ENCODE data around the gene RDX. TPM values are rescaled to one million over a fixed set of nuclear protein-coding genes. Genes with fewer than 3 reads are reported as not detected.
A peak's percentile ranks its signal among the peaks of the same experiment; 100 is the strongest.
"Not testable (repeated sequence)": the region's sequence is repeated elsewhere in the genome, so short reads cannot be mapped to it uniquely, and the experiment has no call there.

The RDX gene
- total RNA-seq, 1 donor from 2014 or later, result 149 TPM

DNA sequence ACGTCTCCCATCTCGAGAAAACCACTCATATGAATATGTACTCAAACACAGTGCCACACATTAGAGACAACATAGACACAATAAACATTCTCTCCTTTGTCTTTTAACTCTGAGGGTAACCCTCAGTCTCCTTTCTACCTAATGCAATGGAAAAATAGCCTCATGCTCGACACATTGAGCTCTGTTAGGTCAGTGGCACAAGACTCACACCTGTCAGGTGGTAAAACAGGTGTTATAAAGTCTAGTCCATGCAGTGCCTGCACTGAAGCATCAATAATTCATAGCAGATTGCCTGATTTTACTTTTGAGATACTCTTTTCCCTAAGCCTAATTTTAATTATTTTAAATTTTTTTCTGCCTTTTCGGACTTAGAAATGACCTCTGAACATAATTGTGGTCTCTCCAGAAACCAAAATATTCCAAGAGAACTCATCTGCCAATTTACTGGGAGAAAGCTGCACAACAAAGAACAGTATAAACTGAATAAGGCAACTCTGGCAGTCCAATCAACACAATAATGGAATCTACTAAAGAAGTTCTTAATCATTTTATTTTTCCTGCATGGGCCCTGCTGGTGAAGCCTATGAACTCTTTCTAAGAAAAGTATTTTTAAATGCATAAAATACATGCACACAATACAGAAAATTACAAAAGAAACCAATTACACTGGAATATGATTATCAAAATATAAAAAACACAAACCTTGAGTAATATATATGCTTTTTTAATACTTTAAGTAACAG, 9.9 kb downstream of the RDX start:
- Mint-ChIP-seq H3K4me1 (ENCODE audit: low read depth) (peaks cover 47% of the 10 kb centered on the region), H3K4me3 (ENCODE audit: unreplicated experiment) (no peak overlapping the region), H3K36me3 (ENCODE audit: low read depth) (no peaks in the 10 kb centered on the region), H3K9me3 (ENCODE audit: low read depth) (no peaks in the 10 kb centered on the region), H3K27ac (ENCODE audit: unreplicated experiment) (peak overlapping the region; percentile 56), H3K27me3 (ENCODE audit: low read depth) (no peaks in the 10 kb centered on the region)
- TF ChIP-seq CTCF (IDR thresholded peaks at IDR 0.05), result peak; percentile 25
- DNase-seq (ENCODE audit: low spot score), result no peak

GRCh38 chr11:110283862-110284261, 12.6 kb downstream of the RDX start:
- Mint-ChIP-seq H3K27me3 (ENCODE audit: low read depth) (no peaks in the 10 kb centered on the region), H3K27ac (ENCODE audit: unreplicated experiment) (no peak overlapping the region), H3K4me1 (ENCODE audit: low read depth) (peaks cover 28% of the 10 kb centered on the region), H3K9me3 (ENCODE audit: low read depth) (no peaks in the 10 kb centered on the region), H3K36me3 (ENCODE audit: low read depth) (no peaks in the 10 kb centered on the region), H3K4me3 (ENCODE audit: unreplicated experiment) (no peak overlapping the region)
- DNase-seq (ENCODE audit: low spot score), result no peak
- no peak for TF ChIP-seq CTCF (IDR thresholded peaks at IDR 0.05)

DNA sequence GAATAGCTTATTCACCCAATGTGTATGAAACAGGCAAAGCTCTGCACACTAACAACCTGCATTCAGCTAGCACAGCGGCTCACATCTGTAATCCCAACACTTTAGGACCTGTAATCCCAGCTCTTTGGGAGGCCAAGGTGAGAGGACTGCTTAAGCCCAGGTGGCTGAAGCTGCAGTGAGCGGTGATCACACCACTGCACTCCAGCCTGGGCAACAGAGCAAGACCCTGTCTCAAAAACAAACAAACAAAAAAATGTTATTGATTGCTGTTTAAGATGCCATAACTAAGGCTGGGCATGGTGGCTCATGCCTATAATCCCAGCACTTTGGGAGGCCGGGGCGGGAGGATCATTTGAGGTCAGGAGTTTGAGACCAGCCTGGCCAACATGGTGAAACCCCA, 15.8 kb downstream of the RDX start:
- not testable (repeated sequence) for H3K36me3 Mint-ChIP-seq (ENCODE audit: low read depth); H3K9me3 Mint-ChIP-seq (ENCODE audit: low read depth); H3K4me1 Mint-ChIP-seq (ENCODE audit: low read depth); H3K4me3 Mint-ChIP-seq (ENCODE audit: unreplicated experiment); DNase-seq (ENCODE audit: low spot score); H3K27ac Mint-ChIP-seq (ENCODE audit: unreplicated experiment); H3K27me3 Mint-ChIP-seq (ENCODE audit: low read depth)

GRCh38 chr11:110279881-110280280, 16.5 kb downstream of the RDX start:
- peak overlapping the region; percentile 10 for H3K27ac Mint-ChIP-seq (ENCODE audit: unreplicated experiment)
- peaks cover 6% of the 10 kb centered on the region for H3K36me3 Mint-ChIP-seq (ENCODE audit: low read depth)
- no peaks in the 10 kb centered on the region for H3K27me3 Mint-ChIP-seq (ENCODE audit: low read depth)
- peaks cover 7% of the 10 kb centered on the region for H3K4me1 Mint-ChIP-seq (ENCODE audit: low read depth)
- DNase-seq (ENCODE audit: low spot score), result no peak
- no peaks in the 10 kb centered on the region for H3K9me3 Mint-ChIP-seq (ENCODE audit: low read depth)
- TF ChIP-seq CTCF (IDR thresholded peaks at IDR 0.05), result no peak
- H3K4me3 Mint-ChIP-seq (ENCODE audit: unreplicated experiment), result no peak overlapping the region

GRCh38 chr11:110272919-110273318, 23.5 kb downstream of the RDX start:
- Mint-ChIP-seq H3K27me3 (ENCODE audit: low read depth) (no peaks in the 10 kb centered on the region), H3K36me3 (ENCODE audit: low read depth) (peaks cover 12% of the 10 kb centered on the region), H3K4me3 (ENCODE audit: unreplicated experiment) (no peak overlapping the region), H3K9me3 (ENCODE audit: low read depth) (no peaks in the 10 kb centered on the region), H3K27ac (ENCODE audit: unreplicated experiment) (peak overlapping the region; percentile 74), H3K4me1 (ENCODE audit: low read depth) (peaks cover 19% of the 10 kb centered on the region)
- TF ChIP-seq CTCF (IDR thresholded peaks at IDR 0.05), result no peak
- DNase-seq (ENCODE audit: low spot score), result no peak

GRCh38 chr11:110269996-110270395, 26.4 kb downstream of the RDX start:
- Mint-ChIP-seq H3K9me3 (ENCODE audit: low read depth) (no peaks in the 10 kb centered on the region), H3K4me1 (ENCODE audit: low read depth) (peaks cover 24% of the 10 kb centered on the region)

More at GRCh38 chr11:110269996-110270395, 26.4 kb downstream of the RDX start:
- H3K27me3 Mint-ChIP-seq (ENCODE audit: low read depth), result no peaks in the 10 kb centered on the region
- no peak overlapping the region for H3K27ac Mint-ChIP-seq (ENCODE audit: unreplicated experiment)
- peaks cover 13% of the 10 kb centered on the region for H3K36me3 Mint-ChIP-seq (ENCODE audit: low read depth)
- H3K4me3 Mint-ChIP-seq (ENCODE audit: unreplicated experiment), result no peak overlapping the region
- DNase-seq (ENCODE audit: low spot score), result no peak
- no peak for TF ChIP-seq CTCF (IDR thresholded peaks at IDR 0.05)
